SKM-1 treated with dmso at 0.1 percent for 144 hours (cell line): Measurements from ENCODE around the gene ADGRB2.

ENCODE experiments used
- DNase-seq: peaks from one replicate; lab custom pipeline; 2025; ENCODE audit not compliant: unreplicated experiment; lab: John Stamatoyannopoulos, UW

Gene ADGRB2

GRCh38 chr1:31681415-31681814 lies 82.7 kb downstream of the ADGRB2 start:
- DNase-seq: no peak

GRCh38 chr1:31679676-31680230 lies 84.4 kb downstream of the ADGRB2 start:
- no peak for DNase-seq

GRCh38 chr1:31679091-31679490 lies 85.0 kb downstream of the ADGRB2 start:
- no peak for DNase-seq

GRCh38 chr1:31678681-31679080 lies 85.5 kb downstream of the ADGRB2 start:
- no peak for DNase-seq

GRCh38 chr1:31677949-31678348 lies 86.2 kb downstream of the ADGRB2 start:
- no peak for DNase-seq

- DNase-seq: no peak
Measured at GRCh38 chr1:31677401-31677800, 86.7 kb downstream of the ADGRB2 start.
